Measurements from ENCODE around the gene SLC10A2.
"Not testable (repeated sequence)": the region's sequence is repeated elsewhere in the genome, so short reads cannot be mapped to it uniquely, and the experiment has no call there.

Gene SLC10A2

DNA sequence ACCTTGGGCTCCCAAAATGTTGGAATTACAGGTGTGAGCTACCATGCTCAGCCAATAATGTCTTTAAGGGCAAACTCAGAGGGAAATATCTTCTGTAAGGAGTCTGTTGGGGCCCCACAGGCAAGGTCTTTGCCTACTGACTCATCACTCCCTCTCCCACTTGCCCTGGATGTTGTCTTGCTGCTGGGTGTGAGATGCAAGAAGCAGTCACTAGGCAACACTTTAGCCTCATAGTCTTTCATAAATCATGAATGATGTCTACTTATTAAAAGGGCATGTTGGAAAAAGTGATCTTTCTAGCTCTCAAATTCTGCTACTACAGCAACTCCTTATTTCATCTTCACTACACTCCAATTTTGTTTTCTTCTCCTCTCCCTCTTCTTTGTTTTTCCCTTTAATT is 34.6 kb upstream of the SLC10A2 start:
- CTCF ChIA-PET: interaction anchor here (1.6 kb wide), 1 partner anchor 9 kb away, joined by 3 read pairs; no protein-coding TSS in a partner anchor

DNA sequence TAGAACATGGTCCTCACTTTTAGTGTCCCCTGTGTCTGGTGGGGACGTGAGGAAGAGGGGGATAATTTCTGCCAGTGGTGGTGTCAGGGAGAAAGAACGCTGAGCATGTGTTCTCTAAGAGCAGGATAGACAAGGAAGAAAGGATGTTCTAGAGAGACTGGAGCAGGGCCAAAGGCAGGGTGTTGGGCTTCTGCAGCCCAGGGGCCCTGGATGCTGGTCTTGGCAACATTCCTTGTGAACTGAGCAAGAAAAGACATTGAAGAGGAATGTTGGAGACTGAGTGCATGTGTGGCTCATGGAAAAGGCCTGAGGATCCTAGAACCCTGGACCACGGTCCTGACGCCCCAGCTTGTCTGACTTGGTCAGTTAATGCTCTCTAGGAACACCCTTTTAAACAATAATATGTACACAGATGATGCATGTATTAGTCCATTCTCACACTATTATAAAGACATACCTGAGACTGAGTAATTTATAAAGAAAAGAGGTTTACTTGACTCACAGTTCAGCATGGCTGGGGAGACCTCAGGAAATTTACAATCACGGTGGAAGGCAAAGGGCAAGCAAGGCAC is 33.6 kb upstream of the SLC10A2 start:
- H3K36me3 ChIP-seq (ENCODE audit: control insufficient read depth in 4 of 4, insufficient read depth in 4 of 4, low read length in 3 of 4): no peaks in the 10 kb centered on the region
- no peak overlapping the region for H3K27ac ChIP-seq (ENCODE audit: insufficient read depth in 1 of 2, low read depth in 1 of 2, low read length in 2 of 2, poor library complexity in 1 of 2, severe bottlenecking in 2 of 2)
- no peak overlapping the region for H3K4me3 ChIP-seq (ENCODE audit: control insufficient read depth in 1 of 7, extremely low read depth in 1 of 7, insufficient read depth in 4 of 7, low read depth in 2 of 7, low read length in 6 of 7)
- H3K4me1 ChIP-seq (ENCODE audit: control extremely low read depth in 1 of 4, control insufficient read depth in 4 of 4, insufficient read depth in 4 of 4, low read length in 3 of 4): peaks cover 0 to 7% (median 0%) of the 10 kb centered on the region in 4 experiments
- no peaks in the 10 kb centered on the region for H3K27me3 ChIP-seq (replicated peaks in 2 of 5; ENCODE audit: control insufficient read depth in 4 of 5, insufficient read depth in 5 of 5, low read length in 4 of 5)
- DNase-seq: no peak
- ChIA-PET POLR2A (no interaction called here), CTCF (no interaction called here)
- no CpG with 5 or more reads among the region's 5 CpGs for WGBS (ENCODE audit: insufficient coverage)
- no peaks in the 10 kb centered on the region for H3K9me3 ChIP-seq (ENCODE audit: control extremely low read depth in 1 of 5, control insufficient read depth in 4 of 5, insufficient read depth in 2 of 5, low read depth in 1 of 5, low read length in 4 of 5)

More for the DNA sequence above, 34.6 kb upstream of the SLC10A2 start:
- H3K36me3 ChIP-seq (ENCODE audit: control insufficient read depth in 4 of 4, insufficient read depth in 4 of 4, low read length in 3 of 4): no peaks in the 10 kb centered on the region
- no peaks in the 10 kb centered on the region for H3K9me3 ChIP-seq (ENCODE audit: control extremely low read depth in 1 of 5, control insufficient read depth in 4 of 5, insufficient read depth in 2 of 5, low read depth in 1 of 5, low read length in 4 of 5)
- H3K27ac ChIP-seq (ENCODE audit: insufficient read depth in 1 of 2, low read depth in 1 of 2, low read length in 2 of 2, poor library complexity in 1 of 2, severe bottlenecking in 2 of 2): no peak overlapping the region
- H3K4me3 ChIP-seq (ENCODE audit: control insufficient read depth in 1 of 7, extremely low read depth in 1 of 7, insufficient read depth in 4 of 7, low read depth in 2 of 7, low read length in 6 of 7): no peak overlapping the region
- H3K4me1 ChIP-seq (ENCODE audit: control extremely low read depth in 1 of 4, control insufficient read depth in 4 of 4, insufficient read depth in 4 of 4, low read length in 3 of 4): peaks cover 0 to 7% (median 0%) of the 10 kb centered on the region in 4 experiments
- DNase-seq: peak in 2 of 3 donors; percentile 43 to 77
- POLR2A ChIA-PET: no interaction called here
- H3K27me3 ChIP-seq (replicated peaks in 2 of 5; ENCODE audit: control insufficient read depth in 4 of 5, insufficient read depth in 5 of 5, low read length in 4 of 5): no peaks in the 10 kb centered on the region

- 20% methylated on average over 1 of the region's 3 CpGs for WGBS (ENCODE audit: insufficient coverage)
- ChIA-PET POLR2A (no interaction called here), CTCF (no interaction called here)
- DNase-seq: peak in 1 of 3 donors; percentile 17
- Histone ChIP-seq H3K27me3 (replicated peaks in 2 of 5; ENCODE audit: control insufficient read depth in 4 of 5, insufficient read depth in 5 of 5, low read length in 4 of 5) (no peaks in the 10 kb centered on the region), H3K27ac (ENCODE audit: insufficient read depth in 1 of 2, low read depth in 1 of 2, low read length in 2 of 2, poor library complexity in 1 of 2, severe bottlenecking in 2 of 2) (no peak overlapping the region), H3K9me3 (ENCODE audit: control extremely low read depth in 1 of 5, control insufficient read depth in 4 of 5, insufficient read depth in 2 of 5, low read depth in 1 of 5, low read length in 4 of 5) (peaks cover 2 to 6% (median 5%) of the 10 kb centered on the region in 5 experiments), H3K4me1 (ENCODE audit: control extremely low read depth in 1 of 4, control insufficient read depth in 4 of 4, insufficient read depth in 4 of 4, low read length in 3 of 4) (peaks cover 0 to 7% (median 0%) of the 10 kb centered on the region in 4 experiments), H3K4me3 (ENCODE audit: control insufficient read depth in 1 of 7, extremely low read depth in 1 of 7, insufficient read depth in 4 of 7, low read depth in 2 of 7, low read length in 6 of 7) (no peak overlapping the region), H3K36me3 (ENCODE audit: control insufficient read depth in 4 of 4, insufficient read depth in 4 of 4, low read length in 3 of 4) (no peaks in the 10 kb centered on the region)
Observed at GRCh38 chr13:103098535-103098934, 32.3 kb upstream of the SLC10A2 start.

GRCh38 chr13:103097366-103097928 is 31.2 kb upstream of the SLC10A2 start:
- CTCF ChIA-PET: no interaction called here
- H3K27ac ChIP-seq (ENCODE audit: insufficient read depth in 1 of 2, low read depth in 1 of 2, low read length in 2 of 2, poor library complexity in 1 of 2, severe bottlenecking in 2 of 2): no peak overlapping the region
- WGBS (ENCODE audit: insufficient coverage): 96% methylated on average over 7 of the region's 7 CpGs
- H3K9me3 ChIP-seq (ENCODE audit: control extremely low read depth in 1 of 5, control insufficient read depth in 4 of 5, insufficient read depth in 2 of 5, low read depth in 1 of 5, low read length in 4 of 5): peaks cover 2 to 15% (median 8%) of the 10 kb centered on the region in 5 experiments
- POLR2A ChIA-PET: no interaction called here
- H3K4me3 ChIP-seq (ENCODE audit: control insufficient read depth in 1 of 7, extremely low read depth in 1 of 7, insufficient read depth in 4 of 7, low read depth in 2 of 7, low read length in 6 of 7): no peak overlapping the region
- H3K36me3 ChIP-seq (ENCODE audit: control insufficient read depth in 4 of 4, insufficient read depth in 4 of 4, low read length in 3 of 4): no peaks in the 10 kb centered on the region
- H3K4me1 ChIP-seq (ENCODE audit: control extremely low read depth in 1 of 4, control insufficient read depth in 4 of 4, insufficient read depth in 4 of 4, low read length in 3 of 4): peaks cover 0 to 7% (median 0%) of the 10 kb centered on the region in 4 experiments
- no peak for DNase-seq
- no peaks in the 10 kb centered on the region for H3K27me3 ChIP-seq (replicated peaks in 2 of 5; ENCODE audit: control insufficient read depth in 4 of 5, insufficient read depth in 5 of 5, low read length in 4 of 5)

GRCh38 chr13:103093649-103094048 is 27.4 kb upstream of the SLC10A2 start:
- WGBS (ENCODE audit: insufficient coverage): 100% methylated on average over 1 of the region's 1 CpG

DNA sequence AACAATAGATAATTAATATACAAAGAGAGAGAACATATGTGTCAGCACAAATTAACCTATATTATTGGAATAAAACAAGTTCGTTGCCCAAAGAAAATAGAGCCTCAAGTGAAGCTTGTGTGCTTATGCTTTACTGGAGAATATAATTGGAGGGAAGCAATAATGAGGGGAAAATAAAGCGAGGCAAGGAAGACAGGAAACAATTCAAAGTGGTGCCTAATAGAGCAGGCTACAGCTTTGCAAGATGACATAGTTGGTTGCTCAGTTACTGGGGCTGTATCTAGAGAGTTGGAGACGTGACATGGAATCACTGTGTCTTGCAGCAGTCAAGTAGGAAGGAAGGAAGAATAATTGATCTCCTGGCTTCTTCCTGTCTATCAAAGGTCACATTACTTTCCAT is 21.1 kb upstream of the SLC10A2 start:
- ChIA-PET POLR2A (no interaction called here), CTCF (interaction anchor here (1.6 kb wide), 1 partner anchor 17 kb away, joined by 5 read pairs; no protein-coding TSS in a partner anchor)
- Histone ChIP-seq H3K9me3 (ENCODE audit: control extremely low read depth in 1 of 5, control insufficient read depth in 4 of 5, insufficient read depth in 2 of 5, low read depth in 1 of 5, low read length in 4 of 5) (peaks cover 0 to 5% (median under 1%) of the 10 kb centered on the region in 5 experiments), H3K4me1 (ENCODE audit: control extremely low read depth in 1 of 4, control insufficient read depth in 4 of 4, insufficient read depth in 4 of 4, low read length in 3 of 4) (peaks cover 0 to 18% (median 4%) of the 10 kb centered on the region in 4 experiments), H3K27ac (ENCODE audit: insufficient read depth in 1 of 2, low read depth in 1 of 2, low read length in 2 of 2, poor library complexity in 1 of 2, severe bottlenecking in 2 of 2) (no peak overlapping the region), H3K27me3 (replicated peaks in 2 of 5; ENCODE audit: control insufficient read depth in 4 of 5, insufficient read depth in 5 of 5, low read length in 4 of 5) (no peaks in the 10 kb centered on the region), H3K4me3 (ENCODE audit: control insufficient read depth in 1 of 7, extremely low read depth in 1 of 7, insufficient read depth in 4 of 7, low read depth in 2 of 7, low read length in 6 of 7) (no peak overlapping the region), H3K36me3 (ENCODE audit: control insufficient read depth in 4 of 4, insufficient read depth in 4 of 4, low read length in 3 of 4) (no peaks in the 10 kb centered on the region)
- no peak for DNase-seq
- 100% methylated on average over 2 of the region's 3 CpGs for WGBS (ENCODE audit: insufficient coverage)

More at GRCh38 chr13:103093649-103094048, 27.4 kb upstream of the SLC10A2 start:
- DNase-seq; H3K4me3 ChIP-seq (ENCODE audit: control insufficient read depth in 1 of 7, extremely low read depth in 1 of 7, insufficient read depth in 4 of 7, low read depth in 2 of 7, low read length in 6 of 7); H3K27ac ChIP-seq (ENCODE audit: insufficient read depth in 1 of 2, low read depth in 1 of 2, low read length in 2 of 2, poor library complexity in 1 of 2, severe bottlenecking in 2 of 2); H3K4me1 ChIP-seq (ENCODE audit: control extremely low read depth in 1 of 4, control insufficient read depth in 4 of 4, insufficient read depth in 4 of 4, low read length in 3 of 4); H3K36me3 ChIP-seq (ENCODE audit: control insufficient read depth in 4 of 4, insufficient read depth in 4 of 4, low read length in 3 of 4); POLR2A ChIA-PET; H3K27me3 ChIP-seq (replicated peaks in 2 of 5; ENCODE audit: control insufficient read depth in 4 of 5, insufficient read depth in 5 of 5, low read length in 4 of 5): not testable (repeated sequence)
- H3K9me3 ChIP-seq (ENCODE audit: control extremely low read depth in 1 of 5, control insufficient read depth in 4 of 5, insufficient read depth in 2 of 5, low read depth in 1 of 5, low read length in 4 of 5): peaks cover 2 to 21% (median 8%) of the 10 kb centered on the region in 5 experiments
- CTCF ChIA-PET: interaction anchor here (1.0 kb wide), 1 partner anchor 9 kb away, joined by 3 read pairs; no protein-coding TSS in a partner anchor

- peak in 1 of 3 donors; percentile 18 for DNase-seq
- H3K36me3 ChIP-seq (ENCODE audit: control insufficient read depth in 4 of 4, insufficient read depth in 4 of 4, low read length in 3 of 4): no peaks in the 10 kb centered on the region
- H3K27me3 ChIP-seq (replicated peaks in 2 of 5; ENCODE audit: control insufficient read depth in 4 of 5, insufficient read depth in 5 of 5, low read length in 4 of 5): no peaks in the 10 kb centered on the region
- peaks cover 0 to 4% (median 0%) of the 10 kb centered on the region in 5 experiments for H3K9me3 ChIP-seq (ENCODE audit: control extremely low read depth in 1 of 5, control insufficient read depth in 4 of 5, insufficient read depth in 2 of 5, low read depth in 1 of 5, low read length in 4 of 5)
- 17% methylated on average over 1 of the region's 2 CpGs for WGBS (ENCODE audit: insufficient coverage)
- CTCF ChIA-PET: no interaction called here
- peak overlapping the region in 1 of 2 experiments; percentile 43 for H3K27ac ChIP-seq (ENCODE audit: insufficient read depth in 1 of 2, low read depth in 1 of 2, low read length in 2 of 2, poor library complexity in 1 of 2, severe bottlenecking in 2 of 2)
- H3K4me3 ChIP-seq (ENCODE audit: control insufficient read depth in 1 of 7, extremely low read depth in 1 of 7, insufficient read depth in 4 of 7, low read depth in 2 of 7, low read length in 6 of 7): no peak overlapping the region
- POLR2A ChIA-PET: no interaction called here
- peaks cover 0 to 53% (median 10%) of the 10 kb centered on the region in 4 experiments for H3K4me1 ChIP-seq (ENCODE audit: control extremely low read depth in 1 of 4, control insufficient read depth in 4 of 4, insufficient read depth in 4 of 4, low read length in 3 of 4)
Observed at GRCh38 chr13:103081435-103081834, 15.2 kb upstream of the SLC10A2 start.

All from common myeloid progenitor, CD34-positive (primary cell).